GM19238 (cell line): ENCODE data around the gene HIBCH.
"Not testable (repeated sequence)": the region's sequence is repeated elsewhere in the genome, so short reads cannot be mapped to it uniquely, and the experiment has no call there.

ENCODE experiments used
- DNase-seq: peaks from one replicate; pipeline ENCODE4 v3.0.0; 2011; ENCODE audit warnings: low spot score; ENCODE audit not compliant: insufficient read length

Gene HIBCH

DNA sequence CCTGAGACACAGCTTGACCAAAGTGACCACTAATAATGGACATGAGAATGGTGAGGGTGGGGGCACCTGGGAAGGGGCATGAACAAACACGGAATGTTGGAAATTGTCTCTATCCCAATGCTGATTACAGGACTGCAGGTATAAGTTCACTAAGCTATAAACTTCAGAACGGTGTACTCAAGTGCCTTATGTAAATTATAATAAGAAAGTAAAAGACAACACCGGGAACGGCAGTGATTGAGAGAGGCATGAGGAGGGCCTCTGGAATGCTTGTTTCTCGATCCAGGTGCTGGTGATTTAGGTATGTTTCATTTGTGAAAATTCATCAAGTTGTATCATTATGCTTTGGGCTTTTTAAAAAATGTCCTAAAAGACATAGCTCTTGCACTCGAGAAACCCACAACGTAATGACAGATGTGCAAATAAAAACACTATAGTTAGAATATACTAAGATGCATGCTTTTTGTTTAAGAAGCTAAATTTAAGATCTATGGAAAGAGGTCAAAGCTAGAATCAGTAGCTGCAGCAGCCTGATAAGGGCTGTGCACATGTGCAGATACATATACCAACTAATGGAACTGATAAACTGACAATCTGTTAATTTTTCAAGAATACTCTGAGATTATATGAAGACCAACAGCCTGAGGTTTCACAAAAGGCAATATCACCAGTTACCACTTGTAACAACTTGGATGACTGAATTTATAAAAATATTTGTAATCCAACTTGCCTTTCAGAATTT is 7.6 kb downstream of the HIBCH start:
- no peak for DNase-seq

DNA sequence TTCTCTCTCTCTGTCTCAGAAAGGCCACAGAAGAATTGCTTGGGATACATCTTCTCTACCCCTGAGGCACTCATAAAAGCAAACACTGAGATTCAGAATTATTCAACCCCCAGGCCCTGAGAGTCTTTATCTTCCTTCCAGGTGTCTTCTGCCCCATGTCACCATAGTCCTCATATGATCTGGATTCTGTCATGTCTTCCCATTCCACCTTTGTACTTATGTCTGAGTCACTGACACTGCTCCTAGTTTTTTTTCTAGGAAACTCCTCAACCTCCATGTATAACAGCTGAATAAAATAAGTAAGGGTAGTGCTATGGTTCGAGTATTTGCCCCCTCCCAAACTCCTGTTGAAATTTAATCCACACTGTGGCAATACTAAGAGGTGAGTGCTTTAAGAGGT is 11.6 kb downstream of the HIBCH start:
- DNase-seq = no peak

DNA sequence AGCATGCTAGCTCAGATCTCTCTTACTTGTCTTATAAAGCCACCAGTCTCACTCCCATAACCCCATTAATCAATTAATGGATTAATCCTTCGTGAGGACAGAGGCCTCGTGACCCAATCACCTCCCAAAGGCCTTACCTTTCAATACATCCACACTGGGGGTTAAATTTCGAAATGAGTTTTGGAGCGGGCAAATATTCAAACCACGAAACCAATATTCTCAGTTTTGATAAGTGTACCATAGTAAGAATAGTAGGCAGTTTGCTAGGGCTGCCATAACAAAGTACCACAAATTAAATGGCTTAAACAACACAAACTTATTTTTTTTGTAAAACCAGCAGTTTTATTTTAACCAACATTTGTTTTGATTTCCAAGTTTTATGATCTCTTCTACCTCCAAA is 15.2 kb downstream of the HIBCH start:
- no peak for DNase-seq

DNA sequence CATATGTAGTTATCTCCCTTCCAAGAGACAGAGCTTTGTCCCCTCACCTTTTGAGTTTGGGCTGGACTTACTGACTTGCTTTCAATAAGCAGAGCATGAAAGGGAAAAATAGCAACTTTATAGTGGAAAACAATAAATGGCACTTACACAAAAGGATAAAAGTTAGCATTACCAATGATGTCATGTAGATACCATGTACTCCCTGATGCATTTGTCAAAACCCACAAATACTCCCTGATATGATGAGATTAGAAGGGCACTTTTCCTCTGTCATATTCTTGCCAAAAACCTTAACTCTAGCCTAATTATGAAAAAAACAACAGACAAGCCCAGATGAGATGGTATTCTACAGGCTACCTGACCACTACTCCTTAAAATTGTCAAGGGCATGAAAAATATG is 16.0 kb downstream of the HIBCH start:
- DNase-seq = no peak

DNA sequence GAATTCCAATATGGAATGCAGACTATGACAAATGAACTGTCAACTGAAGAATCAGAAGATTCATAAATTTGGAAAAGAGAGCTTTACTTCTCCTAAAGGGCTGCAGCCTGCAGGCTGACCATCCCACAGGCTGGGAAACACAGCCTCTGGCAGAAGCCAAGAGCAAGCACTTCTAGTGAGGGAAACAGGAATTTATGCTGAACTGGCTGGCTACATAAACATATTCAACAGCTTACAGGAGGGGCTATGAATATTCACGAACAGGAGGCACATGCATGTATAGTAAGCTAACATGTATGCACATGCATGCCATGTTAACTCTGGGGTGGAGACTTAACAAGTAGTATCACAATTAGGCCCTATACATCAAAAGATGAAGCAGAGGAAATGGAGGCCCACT is 17.6 kb downstream of the HIBCH start:
- DNase-seq = no peak

DNA sequence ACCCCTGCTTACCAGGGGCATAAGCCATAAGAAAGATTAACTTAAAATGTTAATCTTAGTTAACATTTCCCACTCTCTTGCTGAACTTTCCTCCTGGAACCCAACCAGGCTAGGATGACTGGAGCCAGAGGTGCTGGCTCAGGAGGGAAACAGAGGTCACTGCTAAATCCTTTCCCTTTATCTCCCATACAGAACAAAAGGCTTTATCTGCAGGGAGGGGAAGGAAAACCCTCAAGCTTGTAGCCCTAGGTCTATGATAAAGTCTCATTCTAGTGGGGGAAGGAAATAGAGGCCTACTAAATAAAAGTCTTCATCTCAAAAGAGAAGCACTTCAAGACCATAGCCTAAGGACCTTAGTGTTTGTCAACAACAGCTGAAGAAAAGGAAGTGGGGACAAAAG is 18.6 kb downstream of the HIBCH start:
- DNase-seq = no peak

DNA sequence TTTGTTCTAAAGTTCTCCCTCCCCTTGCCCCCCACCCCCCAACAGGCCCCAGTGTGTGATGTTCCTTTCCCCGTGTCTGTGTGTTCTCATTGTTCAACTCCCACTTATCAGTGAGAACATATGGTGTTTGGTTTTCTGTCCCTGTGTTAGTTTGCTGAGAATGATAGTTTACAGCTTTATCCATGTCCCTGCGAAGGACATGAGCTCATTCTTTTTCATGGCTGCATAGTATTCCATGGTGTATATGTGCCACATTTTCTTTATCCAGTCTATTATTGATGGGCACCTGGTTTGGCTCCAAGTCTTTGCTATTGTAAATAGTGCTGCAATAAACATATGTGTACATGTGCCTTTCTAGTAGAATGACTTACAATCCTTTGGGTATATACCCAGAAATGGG is 21.7 kb downstream of the HIBCH start:
- not testable (repeated sequence) for DNase-seq

DNA sequence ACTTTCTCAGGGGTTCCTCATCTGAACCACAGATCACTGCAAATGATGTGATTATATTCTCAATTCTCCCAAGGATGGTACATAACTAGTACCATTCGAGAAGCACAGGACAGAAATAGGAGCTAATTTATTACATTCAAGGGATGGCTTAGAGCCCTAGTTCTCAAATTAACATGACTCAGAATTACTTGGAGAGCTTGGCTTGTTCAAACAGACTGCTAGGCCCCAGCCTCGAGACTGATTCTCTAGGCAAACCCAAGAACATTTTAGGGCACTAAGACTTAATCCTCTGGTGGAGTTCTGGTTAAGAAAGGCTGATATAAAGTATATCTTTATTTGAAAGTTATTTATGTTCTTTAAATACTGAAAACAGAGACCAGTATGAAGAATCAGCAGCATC is 35.8 kb downstream of the HIBCH start:
- DNase-seq = no peak

DNA sequence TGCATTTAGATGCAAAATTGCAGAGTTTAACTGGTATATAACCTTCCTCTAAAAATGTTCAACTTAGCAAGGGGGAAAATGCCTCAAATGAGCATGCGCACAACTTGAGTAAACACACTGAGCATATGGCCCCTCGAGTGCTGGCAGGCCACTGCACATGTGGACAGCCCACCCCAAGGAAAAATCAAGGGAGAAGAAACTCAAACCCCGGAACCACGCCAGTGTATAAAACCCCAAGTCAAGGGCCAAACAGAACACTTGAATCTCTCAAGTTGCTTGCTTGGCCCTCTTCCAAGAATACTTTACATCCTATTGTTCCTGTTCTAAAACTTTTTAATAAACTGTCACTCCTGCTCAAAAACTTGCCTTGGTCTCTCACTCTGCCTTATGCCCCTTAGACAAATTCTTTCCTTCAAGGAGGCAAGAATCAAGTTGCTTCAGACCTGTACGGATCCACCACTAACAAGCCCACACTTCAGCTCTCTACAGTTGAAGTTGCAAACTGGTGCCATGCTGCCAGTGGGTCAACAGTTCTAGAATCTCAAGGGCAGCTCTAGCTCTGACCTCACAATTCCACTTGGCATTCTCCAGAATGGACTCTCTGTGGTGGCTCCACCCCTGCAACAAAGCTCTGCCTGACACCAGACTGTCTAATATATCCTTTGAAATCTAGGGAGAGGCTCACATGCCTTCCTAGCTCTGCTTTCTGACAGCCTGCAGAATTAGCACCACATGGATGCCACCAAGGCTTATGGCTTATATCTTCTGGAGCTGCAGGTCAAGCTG is 38.9 kb downstream of the HIBCH start:
- DNase-seq = no peak

DNA sequence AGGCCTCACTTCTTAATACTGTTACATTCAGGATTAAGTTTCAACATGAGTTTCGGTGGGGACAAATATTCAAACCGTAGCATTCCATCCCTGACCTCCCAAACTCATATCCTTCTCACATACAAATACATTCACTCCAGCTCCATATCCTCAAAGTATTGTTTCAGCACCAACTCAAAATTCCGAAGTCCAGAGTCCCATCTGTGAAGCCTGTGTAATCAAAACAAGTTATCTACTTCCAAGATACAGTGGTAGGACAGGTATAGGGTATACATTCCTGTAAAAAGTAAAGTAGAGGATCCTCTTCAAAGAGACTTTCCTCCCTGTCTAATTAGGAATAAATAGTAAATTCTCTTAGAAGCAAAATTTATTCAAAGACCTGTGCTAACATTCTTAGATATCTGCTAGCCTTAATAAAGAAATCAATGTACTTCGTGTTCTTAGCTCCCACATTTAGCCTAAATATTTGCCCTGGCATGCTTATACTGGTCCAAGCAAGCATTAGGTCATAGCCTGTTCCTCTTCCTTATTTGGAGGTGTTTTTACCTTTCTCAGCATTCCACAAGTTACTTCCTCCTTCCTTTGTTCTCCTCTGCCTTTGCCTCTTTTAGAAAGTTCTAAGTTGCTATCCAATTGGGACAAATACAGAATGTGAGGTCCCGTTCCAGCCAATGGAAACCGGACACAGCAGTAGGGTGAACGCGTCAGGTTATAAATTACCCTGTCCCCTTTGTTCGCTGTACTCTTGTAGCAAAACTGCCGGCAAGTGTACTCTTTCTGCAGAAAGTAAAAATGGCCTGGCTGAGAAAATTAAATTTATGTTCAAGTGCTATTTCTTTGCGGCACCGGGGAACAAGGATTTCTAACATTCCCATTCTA is 40.1 kb downstream of the HIBCH start:
- not testable (repeated sequence) for DNase-seq

DNA sequence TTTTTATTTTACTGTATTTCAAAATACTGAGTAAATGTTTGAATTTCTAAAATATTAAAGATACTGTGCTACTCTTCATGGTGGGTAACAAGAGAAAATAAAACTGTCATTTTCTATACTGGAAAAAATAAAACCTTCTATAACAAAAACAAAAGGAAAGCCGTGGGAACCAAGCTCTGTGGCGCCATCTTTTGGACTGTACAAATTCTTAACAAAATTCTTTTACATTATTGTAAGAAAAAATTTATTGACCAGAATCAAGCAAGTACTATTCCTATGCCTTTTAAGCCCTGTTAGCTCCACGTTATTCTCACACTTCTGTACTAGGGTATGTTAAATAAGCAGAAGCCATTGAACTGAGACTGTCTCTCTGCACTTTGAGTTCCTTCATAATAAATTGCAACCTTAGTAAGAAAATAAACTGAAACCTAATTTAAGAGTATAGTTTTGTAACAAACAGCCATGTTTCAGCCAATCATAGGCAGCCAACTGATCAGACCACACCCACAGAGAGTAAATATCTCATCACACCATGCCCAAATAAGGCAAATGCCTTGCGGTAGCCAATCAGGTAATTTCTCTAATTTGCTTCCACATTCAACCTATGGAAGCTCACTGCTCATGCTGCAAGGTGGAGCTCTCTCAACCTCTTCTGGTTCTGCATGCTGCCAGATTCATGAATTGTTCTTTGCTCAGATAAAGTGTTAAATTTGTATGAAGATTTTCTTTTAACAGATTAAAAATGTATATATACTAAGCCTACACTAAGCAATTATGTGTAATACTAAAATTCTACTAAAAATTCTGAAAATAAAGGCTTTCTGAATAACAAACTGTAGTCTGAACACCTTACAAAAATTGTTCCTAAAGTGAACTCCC is 42.2 kb downstream of the HIBCH start:
- no peak for DNase-seq

DNA sequence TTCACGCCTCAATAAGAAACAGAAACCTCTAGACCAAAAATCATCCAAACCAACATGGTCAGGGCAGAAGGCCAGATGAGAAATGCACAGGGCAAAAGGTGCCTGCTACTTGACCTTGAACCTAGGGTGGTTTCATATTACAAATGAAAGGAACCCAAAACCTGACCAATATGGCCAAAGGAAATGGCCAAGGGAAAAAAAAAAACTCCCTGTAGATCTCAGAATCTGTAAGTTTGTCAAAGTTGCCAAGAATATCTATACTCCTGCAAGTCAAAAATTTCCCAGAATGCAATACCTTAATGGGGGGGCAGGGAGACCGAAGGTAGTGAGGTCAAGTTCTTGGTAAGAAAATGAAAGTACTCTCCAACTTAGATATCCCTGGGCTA is 47.2 kb downstream of the HIBCH start:
- DNase-seq = no peak

DNA sequence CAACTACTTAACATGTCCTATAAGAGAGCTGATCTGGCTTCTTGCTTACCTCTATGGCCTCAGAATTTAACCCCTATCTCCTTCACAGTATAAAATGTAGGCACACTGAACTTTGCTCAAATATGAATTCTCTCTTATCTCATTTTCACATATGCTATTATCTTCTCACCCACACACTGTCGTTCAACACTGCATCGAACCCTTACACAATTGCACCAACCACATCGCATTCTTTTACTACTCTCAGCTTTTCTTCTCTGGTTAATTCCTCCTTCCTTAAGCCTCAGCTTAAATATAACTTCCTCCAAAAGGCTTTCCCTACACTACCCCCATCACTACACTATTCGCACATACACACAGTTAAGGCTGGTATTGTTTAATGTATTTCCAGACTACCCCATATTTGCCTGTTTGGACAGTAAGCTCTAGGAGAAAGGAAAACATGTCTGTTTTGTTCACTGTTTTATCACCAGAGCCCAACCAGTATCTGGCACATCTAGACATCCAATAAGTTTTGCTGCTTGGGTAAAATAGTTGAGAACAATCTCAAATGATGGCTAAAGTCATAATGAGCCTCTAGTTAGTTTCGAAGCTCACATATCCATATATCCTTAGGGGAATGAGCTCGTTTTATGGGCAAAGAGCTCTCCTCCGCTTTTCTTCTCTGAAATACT is 47.7 kb downstream of the HIBCH start:
- no peak for DNase-seq

DNA sequence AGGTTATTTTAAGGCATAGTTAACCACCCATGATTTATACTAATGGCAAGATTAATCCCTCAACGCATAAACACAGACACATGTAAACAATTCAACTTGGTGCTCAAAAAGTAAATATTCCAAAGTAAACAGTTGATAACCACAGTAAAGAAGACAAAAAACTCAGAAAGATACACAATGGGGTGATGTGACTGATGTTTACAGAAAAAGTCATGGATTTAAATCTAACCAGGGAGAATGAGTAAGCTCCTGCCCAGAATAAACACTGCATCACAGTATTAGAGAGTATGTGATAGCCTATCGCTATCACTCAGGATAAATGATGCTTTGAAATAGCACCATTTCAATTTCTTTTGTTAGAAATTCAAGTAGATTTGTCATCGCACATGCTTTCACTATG is 49.3 kb downstream of the HIBCH start:
- no peak for DNase-seq

DNA sequence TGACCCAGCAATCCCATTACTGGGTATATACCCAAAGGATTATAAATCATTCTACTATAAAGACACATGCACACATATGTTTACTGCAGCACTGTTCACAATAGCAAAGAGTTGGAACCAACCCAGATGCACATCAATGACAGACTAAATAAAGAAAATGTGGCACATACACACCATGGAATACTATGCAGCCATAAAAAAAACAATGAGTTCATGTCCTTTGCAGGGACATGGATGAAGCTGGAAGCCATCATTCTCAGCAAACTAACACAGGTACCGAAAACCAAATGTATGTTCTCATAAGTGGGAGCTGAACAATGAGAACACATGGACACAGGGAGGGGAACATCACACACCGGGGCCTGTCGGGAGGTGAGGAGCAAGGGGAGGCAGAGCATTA is 49.9 kb downstream of the HIBCH start:
- DNase-seq = not testable (repeated sequence)

DNA sequence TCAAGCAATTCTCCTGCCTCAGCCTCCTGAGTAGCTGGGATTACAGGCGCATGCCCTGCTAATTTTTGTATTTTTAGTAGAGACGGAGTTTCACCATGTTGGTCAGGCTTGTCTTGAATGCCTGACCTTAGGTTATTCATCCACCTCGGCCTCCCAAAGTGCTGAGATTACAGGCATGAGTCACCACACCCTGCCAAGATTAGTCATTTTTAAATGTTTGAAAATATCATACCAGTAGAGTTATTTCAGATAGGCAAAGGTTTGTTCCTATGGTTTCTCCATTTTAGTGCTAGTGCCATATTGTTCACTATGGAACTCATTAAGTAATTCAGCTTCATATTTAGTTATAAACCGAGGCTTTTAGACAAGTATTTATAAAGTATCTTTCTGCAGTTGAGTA is 52.3 kb downstream of the HIBCH start:
- no peak for DNase-seq

DNA sequence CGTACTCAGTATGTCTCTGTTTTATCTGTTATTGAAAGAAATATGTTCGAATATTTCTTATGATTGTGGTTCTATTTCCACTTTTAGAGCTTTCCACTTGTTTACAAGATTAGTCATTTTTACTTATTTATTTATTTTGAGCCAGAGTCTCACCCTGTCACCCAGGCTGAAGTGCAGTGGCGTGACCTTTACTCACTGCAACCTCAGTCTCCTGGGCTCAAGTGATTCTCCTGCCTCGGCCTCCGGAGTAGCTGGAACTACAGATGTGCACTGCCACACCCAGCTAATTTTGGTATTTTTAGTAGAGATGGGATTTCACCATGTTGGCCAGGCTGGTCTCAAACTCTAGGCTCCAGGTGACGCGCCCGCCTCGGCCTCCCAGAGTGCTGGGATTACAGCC is 53.3 kb downstream of the HIBCH start:
- DNase-seq = no peak

DNA sequence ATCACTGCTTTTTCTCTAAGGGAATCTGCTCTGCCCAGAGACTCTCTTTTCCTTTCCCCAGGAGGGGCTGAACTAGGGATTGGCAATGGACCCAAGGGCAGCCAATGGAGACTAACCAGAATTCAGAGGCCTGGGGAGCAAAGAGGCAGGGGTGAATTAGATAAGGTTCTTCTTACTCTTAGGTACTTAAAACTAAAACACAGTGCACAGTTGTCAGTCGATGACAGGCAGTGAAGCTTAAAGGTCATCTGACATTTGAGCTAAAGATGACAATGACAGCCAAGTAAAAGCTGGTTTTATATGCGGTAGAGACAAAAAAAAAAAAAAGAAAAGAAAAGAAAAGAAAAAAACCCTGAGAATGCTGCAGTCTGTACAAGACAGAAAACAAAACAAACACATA is 57.8 kb downstream of the HIBCH start:
- no peak for DNase-seq

DNA sequence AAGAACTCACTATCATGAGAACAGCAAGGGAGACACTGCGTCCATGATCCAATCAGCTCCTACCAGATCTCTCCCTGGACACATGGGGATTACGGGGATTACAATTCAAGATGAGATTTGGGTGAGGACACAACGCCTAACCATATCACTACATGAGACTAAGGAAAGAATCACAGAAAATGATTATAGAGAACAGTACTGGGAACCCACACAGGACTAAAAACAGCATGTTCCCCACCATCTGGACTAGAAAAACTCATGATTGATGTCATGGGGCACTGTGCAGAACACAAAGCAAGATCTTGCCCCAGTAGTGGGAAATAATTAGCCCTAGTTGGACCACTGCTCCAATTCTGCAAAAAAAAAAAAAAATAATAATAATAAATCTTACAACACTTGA is 63.5 kb downstream of the HIBCH start:
- DNase-seq = no peak

DNA sequence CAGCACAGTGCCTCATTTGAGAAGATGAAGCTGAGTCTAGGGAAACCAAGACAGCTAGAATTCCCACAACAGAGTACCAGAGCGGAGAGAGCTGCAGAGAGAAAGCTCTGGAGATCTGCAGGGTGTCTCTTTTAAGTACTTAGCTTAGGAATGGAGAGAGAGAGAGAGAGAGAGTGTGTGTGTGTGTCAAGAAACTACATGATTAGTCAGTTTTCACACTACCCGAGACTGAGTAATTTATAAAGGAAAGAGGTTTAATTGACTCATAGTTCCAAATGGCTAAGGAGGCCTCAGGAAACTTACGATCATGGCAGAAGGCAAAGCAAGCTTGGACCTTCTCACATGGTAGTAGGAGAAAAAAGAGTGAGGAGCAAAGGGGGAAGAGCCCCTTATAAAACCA is 64.0 kb downstream of the HIBCH start:
- no peak for DNase-seq
